GM18858 (cell line): ENCODE data around the gene CRISPLD2.

ENCODE experiments used
- ATAC-seq: cut with Tn5 transposase; IDR thresholded peaks from one replicate; pipeline ENCODE4 v1.9.1; 2021; ENCODE audit not compliant: unreplicated experiment

CRISPLD2 gene

DNA sequence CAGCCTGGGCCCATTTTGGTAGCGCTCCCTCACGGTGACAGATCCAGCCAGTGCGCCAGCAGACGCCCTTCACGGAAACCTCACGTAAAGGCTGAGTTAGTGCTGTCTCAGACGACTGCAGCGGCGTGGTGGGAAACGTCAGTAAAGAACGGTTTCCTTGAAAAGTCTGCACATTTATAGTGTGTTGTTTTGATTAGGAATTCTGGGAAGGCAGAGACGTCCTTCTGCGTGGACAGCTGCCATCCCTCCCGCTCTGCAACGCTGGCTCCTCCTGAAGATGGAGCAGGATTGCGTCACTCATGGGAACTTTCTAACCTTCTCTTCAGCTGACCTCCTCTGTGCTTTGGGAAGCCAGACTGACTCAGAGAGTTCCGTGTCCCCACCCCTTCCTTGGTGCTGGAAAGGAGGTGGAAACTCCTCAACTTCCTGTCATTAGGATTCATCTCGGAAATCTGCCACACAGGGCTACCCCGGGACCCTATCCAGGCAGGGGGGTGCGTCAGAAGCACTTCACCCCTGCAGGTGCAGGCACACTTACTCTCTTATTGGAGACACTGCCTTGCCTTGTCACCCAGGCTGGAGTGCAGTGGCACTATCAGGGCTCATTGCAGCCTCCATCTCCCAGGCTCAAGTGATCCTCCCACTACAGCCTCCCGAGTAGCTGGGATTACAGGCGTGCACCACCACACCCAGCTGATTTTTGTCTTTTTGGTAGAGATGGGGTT lies 24.3 kb upstream of the CRISPLD2 start:
- ATAC-seq = no peak

- ATAC-seq = no peak
Measured at GRCh38 chr16:84800158-84800978, 19.4 kb upstream of the CRISPLD2 start.

DNA sequence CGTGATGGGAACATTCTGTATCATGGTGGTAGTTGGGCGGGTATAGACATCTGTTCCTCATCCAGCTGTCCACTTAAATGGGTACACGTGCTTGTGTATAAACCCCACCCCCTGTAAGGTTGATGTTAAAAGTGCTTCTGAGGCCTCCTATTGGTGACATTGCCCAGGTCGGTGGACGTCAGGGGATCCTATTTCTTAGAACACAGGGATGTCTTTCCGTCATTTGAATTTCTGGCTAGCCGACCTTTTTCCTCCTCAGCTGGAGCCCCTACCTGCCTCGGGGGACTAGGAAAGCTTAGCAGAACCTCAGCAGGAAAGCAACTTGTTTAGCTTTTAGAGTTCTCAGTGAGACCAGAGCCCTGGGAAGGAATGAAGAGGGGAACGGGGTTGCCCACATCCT lies 16.6 kb upstream of the CRISPLD2 start:
- no peak for ATAC-seq

- ATAC-seq = no peak
Measured at GRCh38 chr16:84804326-84804725, 15.5 kb upstream of the CRISPLD2 start.

- no peak for ATAC-seq
Measured at GRCh38 chr16:84806256-84806889, 13.4 kb upstream of the CRISPLD2 start.

DNA sequence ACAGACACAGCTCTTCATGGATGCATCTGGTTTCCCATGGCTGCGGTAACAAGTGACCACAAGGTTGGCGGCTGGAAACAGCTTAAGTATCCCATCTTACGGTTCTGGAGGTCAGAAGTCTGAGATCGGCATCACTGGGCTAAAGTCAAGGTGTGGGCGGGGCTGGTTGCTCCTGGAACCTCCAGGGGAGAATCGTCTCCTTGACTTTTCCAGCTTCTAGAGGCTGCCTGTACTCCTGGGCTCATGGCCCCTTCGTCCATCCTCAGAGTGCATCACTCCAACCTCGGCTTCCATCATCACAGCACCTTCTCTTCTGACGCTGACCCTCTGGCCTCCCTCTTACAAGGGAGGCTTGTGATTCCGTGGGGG lies 12.9 kb upstream of the CRISPLD2 start:
- no peak for ATAC-seq

DNA sequence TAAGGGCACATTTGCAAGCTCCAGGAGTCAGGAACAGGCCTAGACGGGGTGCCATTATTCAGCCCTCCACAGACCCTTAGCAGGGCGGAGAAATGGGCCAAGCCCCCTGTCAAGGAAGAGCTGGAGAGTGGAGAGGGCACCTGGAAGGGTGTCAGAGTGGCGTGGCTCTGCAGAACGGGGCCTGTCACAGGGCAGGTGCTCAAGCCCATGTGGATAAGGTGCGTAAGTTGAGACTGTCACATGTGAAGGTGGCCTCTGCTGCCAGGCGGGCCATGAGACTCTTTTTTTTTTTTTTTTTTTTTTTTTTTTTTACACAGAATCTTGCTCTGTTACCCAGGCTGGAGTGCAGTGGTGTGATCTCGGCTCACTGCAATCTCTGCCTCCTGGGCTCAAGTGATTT lies 12.0 kb upstream of the CRISPLD2 start:
- ATAC-seq = no peak

DNA sequence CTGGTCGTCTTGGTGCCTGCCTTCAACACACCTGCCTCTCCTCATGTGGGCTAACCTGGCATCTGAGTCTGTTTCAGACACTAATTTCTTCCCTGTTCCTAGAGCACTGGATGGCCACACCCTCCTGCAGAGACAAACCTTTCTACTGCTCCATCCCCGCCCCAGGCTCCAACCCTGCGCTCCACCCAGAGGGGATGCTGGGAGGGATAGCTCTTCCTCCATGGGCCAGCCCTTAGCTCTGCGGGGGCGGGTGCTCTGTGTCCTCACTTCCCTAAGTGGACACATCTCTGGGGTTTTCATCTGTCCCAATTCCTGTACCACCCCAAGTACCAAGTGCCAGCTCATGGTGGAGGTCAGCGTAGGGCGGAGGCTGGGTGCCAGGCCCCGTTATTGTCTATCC lies 11.0 kb upstream of the CRISPLD2 start:
- ATAC-seq = no peak

GRCh38 chr16:84810518-84811273 lies 9.1 kb upstream of the CRISPLD2 start:
- no peak for ATAC-seq

GRCh38 chr16:84811529-84811928 lies 8.3 kb upstream of the CRISPLD2 start:
- ATAC-seq = no peak

- ATAC-seq = no peak
Measured at GRCh38 chr16:84813141-84813934, 6.4 kb upstream of the CRISPLD2 start.

GRCh38 chr16:84815462-84815861 lies 4.3 kb upstream of the CRISPLD2 start:
- no peak for ATAC-seq

DNA sequence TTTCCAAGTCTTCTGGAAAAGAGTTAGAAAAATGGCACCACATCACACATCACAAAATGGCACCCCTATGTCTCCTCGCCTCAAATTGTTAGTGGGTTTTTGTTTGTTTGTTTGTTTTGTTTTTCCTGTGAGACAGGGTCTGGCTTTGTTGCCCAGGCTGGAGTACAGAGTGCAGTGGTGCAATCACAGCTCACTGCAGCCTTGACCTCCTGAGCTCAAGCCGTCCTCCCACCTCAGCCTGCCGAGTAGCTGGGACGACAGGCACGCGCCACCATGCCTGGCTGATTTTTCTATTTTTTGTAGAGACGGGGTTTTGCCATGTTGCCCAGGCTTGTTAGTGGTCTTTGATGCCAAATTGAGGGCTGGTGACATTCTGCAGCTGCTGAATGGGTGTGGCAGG lies 3.8 kb upstream of the CRISPLD2 start:
- no peak for ATAC-seq

GRCh38 chr16:84816485-84816884 lies 3.3 kb upstream of the CRISPLD2 start:
- no peak for ATAC-seq

- ATAC-seq = no peak
Measured at GRCh38 chr16:84817206-84817605, 2.6 kb upstream of the CRISPLD2 start.

DNA sequence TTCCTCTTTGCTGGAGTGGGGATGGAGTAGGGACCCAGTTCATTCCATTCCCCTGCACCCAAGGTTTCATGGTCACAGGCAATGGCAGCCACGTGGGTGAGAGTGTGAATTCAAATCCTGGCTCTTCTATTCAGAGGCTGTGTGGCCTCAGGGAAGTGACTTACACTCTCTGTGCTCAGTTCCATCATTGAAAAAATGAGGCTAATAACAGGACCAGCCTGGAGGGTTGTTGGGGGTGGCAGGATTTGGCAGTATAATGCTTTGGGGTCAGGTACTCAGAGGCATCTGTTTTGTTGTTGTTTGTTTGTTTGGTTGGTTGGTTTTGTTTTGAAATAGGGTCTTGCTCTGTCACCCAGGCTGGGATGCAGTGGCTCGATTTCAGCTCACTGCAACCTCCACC lies 2.2 kb upstream of the CRISPLD2 start:
- no peak for ATAC-seq

DNA sequence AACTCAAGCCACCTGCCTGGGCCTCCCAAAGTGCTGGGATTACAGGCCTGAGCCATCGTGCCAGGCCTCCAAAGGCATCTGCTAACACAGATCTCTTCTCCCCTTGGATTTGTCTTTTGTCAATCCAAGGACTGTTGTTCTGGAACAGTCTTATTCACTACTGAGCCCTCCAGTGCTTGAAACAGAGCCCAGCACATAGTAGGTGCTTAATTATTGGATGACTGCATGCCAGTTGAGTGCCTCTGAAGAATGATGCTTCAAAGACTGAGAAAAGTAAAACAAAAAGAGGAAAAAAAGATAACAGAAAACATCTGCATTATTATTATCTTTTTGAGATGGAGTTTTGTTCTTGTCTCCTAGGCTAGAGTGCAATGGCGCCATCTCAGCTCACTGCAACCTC lies 1.7 kb upstream of the CRISPLD2 start:
- ATAC-seq = no peak

- no peak for ATAC-seq
Measured at GRCh38 chr16:84818989-84819643, 669 bp upstream of the CRISPLD2 start.

GRCh38 chr16:84820305-84820684 lies 510 bp downstream of the CRISPLD2 start:
- no peak for ATAC-seq

GRCh38 chr16:84820771-84821170 lies 986 bp downstream of the CRISPLD2 start:
- ATAC-seq = no peak
